HG03354 (cell line): Measurements from ENCODE around the gene SLAMF8.

Experiments
- ATAC-seq: cut with Tn5 transposase; IDR thresholded peaks from one replicate; pipeline ENCODE4 v1.9.1; 2021; ENCODE audit warnings: mild to moderate bottlenecking; ENCODE audit not compliant: unreplicated experiment, poor library complexity, severe bottlenecking

Gene SLAMF8

DNA sequence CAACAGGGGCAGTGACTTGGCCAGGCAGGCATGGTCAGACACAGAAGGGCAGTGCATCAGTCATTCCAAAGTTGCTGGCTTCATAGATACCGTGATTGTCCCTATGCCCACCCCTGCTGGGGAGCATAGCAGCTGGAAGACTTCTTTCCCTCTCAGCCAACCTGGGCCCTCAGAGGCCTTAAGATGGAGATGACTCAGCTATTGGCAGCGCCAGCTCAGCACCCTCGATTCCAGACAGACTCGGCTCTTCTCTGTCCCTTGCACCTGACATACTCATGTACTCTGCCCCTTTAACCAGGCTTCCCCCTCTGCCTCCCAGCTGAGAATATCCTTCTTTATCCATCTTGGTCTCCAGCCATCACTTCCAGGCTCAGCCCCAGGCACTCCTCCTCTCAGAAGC is 16.8 kb downstream of the SLAMF8 start:
- ATAC-seq: no peak

DNA sequence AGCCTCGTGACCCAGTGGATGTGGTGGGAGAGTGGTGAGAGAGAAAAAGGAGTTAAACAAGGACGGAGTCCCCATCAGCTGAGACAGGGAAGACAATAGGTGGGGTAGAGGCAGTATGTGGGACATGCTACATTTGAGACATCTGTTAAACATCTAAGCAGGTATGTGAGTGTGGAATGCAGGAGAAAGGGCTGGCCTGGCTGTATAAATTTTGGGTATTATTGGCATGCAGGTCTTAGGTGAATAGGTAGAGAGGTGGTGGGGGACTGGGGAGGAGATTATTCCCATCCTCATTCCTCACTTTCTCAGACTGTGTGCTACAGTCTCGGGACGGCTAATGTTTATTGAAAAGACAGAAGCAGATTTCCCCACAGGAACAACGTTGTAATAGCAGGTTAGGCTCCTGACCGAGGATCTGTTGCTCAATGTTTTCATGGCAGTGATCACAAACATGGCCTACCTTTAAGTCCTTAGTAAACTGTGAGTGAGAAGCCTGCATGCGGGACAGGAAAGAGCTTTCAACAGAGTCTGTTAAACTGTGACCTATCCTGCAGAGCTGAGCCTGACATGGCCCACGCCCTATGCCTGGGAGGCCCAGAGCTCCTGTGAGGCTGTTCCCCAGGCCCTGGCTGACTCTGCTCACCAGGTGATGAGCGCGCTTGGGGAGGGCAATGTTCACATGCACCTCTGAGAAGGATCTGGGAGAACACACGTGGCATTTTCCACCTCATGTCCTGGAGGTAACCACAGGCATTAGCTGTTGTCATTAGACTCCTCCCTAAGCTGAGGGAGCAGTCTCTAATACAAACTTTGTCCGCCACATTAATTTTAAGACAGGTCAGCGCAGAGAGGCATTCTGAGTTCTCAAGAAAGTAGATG is 19.3 kb downstream of the SLAMF8 start:
- no peak for ATAC-seq

GRCh38 chr1:159847231-159847630 is 20.6 kb downstream of the SLAMF8 start:
- ATAC-seq: no peak

DNA sequence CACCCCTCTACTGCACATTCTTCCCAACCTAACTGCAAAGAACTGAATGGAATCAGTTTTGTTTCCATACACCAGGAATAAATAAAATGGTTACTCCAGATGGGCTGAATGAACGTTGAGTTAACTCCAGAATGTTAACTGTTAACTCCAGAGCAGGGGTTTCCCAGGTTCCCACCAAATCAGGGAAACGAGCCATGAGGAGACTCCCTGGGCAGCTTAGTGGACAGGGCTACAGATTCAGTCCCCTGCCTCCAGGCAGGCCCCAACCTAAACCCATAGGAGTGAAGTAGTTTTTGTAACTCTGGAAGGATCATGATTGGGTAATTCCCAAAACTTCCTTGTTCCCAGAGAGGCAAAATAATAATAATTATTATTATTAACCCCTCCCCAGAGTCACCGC is 21.7 kb downstream of the SLAMF8 start:
- ATAC-seq: no peak

DNA sequence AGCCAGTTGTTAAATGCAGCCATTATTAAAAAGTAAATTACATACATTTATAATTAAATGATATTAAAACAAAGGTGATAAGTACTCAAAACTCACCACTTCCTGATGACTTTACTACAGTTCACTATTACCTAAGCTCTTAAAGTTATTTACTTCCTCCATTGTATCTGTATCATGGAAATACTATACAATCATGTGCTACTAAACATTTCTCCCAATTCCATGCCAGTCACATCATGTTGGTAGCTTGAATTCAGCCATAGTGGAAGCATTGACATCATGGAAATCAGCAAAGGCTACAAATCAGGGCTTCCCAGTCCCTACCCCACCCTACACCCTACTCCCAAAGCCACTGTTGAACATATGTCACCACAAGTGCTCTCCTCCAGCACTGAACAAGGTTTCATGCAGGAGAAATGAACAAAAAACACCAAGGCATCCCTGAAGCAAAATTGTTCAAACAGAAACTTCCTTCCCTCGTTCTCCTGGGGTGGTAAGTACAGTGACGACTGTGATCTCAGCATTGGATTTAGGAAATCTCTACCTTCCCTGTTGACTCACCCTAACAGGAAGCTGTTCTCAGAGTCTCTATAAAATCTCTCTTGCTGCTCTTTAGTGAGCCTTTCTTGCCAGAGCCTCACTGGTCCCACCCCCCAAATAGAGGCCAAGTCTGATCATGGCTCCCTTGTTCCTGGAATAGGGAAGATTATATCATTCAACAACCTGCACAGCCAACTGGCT is 23.1 kb downstream of the SLAMF8 start:
- ATAC-seq: no peak

DNA sequence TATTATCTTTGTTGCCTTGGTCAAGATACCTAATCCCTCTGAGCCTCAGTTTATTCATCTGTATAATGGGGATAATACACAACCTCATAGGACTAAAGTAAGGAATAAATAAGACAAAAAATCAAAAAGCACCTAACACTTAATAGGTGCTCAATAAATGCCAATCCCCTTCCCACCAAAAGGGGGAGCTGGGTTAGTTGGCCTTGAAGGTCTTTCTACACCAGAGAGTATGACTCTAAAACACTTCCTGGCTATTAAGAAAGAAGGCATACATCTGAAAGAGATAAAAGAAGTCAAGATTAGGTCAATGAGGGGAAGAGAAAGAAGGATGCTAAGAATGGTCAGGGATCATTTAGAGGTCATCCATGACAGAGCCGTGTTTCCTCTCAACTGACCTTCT is 24.7 kb downstream of the SLAMF8 start:
- ATAC-seq: no peak

DNA sequence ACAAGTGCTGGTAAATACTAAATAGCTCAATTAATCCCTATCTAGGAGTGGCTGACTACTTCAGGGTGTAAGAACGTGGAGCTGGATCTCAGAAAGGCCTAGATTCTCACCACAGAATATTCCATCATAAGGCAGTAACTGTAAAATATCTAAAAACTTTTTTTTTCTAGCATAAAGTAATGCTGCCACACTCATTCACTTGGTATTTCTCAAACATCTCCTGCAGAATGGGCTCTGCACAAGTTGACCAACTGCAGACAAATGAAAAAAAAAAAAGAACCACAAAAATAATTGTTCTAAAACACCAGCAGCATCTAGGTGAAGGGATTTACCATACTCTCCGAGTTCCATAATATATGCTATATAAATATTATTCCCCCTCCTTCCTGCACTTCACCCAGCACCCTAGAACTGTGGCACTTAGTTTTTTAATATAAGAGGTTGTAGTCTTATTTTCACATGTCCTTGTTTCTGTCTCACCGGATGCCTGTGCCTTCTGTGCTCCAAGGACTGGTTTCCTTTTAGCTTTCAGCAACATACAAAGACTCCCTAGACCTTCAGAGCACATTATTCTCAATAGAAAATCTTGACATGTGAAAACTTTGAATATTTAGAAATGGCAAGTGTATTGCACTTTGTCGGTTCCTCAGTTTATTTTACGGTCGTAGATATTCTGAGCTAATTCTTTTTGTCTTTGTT is 26.9 kb downstream of the SLAMF8 start:
- no peak for ATAC-seq

- ATAC-seq: no peak
These were observed 27.5 kb downstream of the SLAMF8 start for GRCh38 chr1:159854116-159854692.

GRCh38 chr1:159854693-159855192 is 28.1 kb downstream of the SLAMF8 start:
- peak; percentile 84 for ATAC-seq

GRCh38 chr1:159855709-159856108 is 29.0 kb downstream of the SLAMF8 start:
- ATAC-seq: no peak

- ATAC-seq: no peak
These were observed 29.9 kb downstream of the SLAMF8 start for GRCh38 chr1:159856576-159856975.

DNA sequence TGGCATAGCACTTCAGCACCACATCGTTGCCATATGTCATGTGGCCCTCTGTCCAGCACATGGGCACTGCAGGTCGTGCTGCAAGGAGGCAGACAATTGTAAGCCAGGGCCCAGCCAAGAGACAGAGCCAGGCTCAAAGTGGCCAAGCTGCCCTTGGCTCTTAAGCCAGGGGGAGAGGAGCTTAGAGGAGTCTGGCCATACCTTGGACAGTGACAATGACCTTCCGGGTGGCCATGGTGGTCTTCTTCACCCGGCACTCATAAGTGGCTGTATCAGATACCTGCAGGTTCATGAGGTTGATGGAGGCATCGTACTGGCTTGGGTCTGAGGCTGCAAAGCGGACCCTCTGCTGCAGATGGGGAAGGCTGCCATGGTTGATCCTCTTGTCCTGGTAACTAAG is 31.2 kb downstream of the SLAMF8 start:
- no peak for ATAC-seq

DNA sequence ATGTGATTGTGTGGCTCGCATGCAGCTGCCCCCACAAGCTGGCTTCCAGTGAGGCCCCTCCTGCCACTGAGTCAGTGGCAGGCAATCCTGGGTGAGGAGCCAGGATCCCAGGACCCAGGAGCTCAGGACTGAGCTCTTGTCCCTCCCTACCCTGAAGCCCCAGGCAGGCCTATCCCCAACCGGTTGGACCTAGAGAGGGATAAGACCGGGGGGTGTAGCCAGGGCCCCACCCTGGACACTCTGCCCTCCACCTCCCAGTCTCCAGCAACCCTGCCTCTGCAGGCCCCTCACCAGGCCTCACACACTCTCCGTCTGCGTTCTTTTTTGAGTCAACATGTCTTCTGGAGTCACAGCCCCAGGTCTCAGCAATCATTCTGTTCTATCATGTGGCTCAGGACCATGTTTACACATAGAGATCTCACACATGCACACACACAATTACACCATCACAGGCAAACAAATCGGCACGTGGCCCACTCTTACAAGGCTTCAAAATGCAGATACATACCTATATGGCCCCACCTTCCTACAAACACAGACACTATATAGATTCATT is 33.2 kb downstream of the SLAMF8 start:
- ATAC-seq: no peak

GRCh38 chr1:159860456-159860855 is 33.8 kb downstream of the SLAMF8 start:
- no peak for ATAC-seq

DNA sequence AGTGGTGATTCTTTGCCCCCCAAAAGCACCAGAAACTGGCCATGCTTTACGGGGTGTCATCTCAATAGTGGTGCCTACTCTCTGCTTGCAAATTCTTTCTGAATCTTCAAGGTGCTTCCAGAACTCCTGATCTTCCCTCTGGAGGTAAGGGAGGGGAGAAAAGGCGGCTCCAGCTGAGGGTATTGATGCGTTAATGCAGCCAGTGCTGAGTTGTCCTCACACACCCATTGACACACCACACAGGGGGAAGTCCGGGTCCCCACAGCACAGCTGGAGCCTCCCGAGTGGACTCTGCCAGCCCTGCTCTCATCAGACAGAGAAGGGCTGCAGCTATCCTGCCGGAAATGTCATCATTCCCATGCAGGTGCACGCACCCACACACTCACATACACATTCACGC is 34.5 kb downstream of the SLAMF8 start:
- ATAC-seq: no peak

DNA sequence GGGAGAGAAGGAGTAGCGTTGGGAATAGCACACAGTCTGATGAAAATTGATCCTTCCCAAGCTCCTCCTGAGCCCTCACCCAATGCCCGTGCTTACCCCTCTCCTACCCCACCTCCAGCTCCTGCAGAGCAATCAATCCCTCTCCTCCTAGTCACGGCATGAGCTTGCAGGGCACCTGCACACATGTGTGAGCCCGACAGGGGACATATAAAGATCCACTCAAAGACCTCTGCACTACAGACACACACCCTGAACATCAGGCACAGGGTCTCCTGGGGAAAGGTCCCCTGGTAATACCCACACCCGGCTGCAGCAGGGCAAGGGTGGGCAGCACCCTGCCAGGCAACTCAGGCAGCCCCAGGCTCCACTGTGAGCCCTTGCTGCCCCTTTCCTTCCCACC is 35.4 kb downstream of the SLAMF8 start:
- no peak for ATAC-seq

- ATAC-seq: no peak
These were observed 35.9 kb downstream of the SLAMF8 start, which contains the start of gene VSIG8 for GRCh38 chr1:159862557-159862956. TSS of gene VSIG8 (minus strand) at chr1:159862657. CDS start at chr1:159862521, 136 bp downstream.

DNA sequence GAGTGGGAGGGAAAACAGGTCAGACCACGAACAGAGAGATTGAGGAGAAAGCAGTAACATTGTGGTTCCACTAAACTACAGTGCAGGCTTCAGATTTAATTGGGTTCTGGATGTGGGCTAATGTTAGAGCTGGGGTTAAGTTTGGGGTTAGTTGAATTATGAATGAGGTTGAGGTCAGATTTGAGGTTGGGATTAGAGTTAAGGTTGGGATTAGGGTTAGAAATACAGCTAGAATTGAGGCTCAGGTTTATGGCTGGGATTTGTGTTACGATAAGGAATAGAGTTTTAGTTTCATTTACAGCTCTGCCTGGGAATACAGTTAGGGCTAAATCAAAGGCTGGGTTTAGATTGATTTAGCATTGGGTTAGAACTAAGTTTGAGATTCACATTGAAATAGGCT is 37.6 kb downstream of the SLAMF8 start:
- no peak for ATAC-seq

- no peak for ATAC-seq
These were observed 39.4 kb downstream of the SLAMF8 start for GRCh38 chr1:159866066-159866465.
